ENCODE data around the gene METAP1D. TPM values are rescaled to one million over a fixed set of nuclear protein-coding genes. Genes with fewer than 3 reads are reported as not detected.

Gene METAP1D
- total RNA-seq, 1 donor from 2014 or later: 6.3 TPM

DNA sequence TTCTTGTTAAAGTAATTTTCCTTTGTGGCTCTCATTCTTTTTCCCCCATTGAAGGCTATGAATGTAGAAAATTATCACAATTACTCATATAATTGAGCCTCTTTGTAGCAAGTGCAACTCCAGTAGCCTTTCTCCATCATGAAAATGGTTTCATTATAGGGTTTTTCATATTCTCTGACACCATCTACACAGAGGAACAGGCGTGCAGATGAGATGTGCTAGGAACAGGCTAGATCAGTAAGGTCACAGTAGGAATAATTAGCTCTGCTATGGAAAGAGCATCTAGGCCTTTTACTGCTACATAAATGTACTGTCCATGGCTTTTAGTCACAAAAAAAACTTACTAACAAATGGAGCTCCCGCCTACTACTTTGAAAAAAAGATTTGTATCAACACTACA, 73.0 kb downstream of the METAP1D start:
- Histone ChIP-seq H3K27me3 (ENCODE audit: control insufficient read depth, insufficient read depth, low read length) (no peaks in the 10 kb centered on the region), H3K36me3 (ENCODE audit: control insufficient read depth, insufficient read depth, low read length) (no peaks in the 10 kb centered on the region), H3K4me3 (ENCODE audit: low read depth, low read length) (no peak overlapping the region)
- no peak for DNase-seq (ENCODE audit: low read depth)
- TF ChIP-seq, protein P1, sequence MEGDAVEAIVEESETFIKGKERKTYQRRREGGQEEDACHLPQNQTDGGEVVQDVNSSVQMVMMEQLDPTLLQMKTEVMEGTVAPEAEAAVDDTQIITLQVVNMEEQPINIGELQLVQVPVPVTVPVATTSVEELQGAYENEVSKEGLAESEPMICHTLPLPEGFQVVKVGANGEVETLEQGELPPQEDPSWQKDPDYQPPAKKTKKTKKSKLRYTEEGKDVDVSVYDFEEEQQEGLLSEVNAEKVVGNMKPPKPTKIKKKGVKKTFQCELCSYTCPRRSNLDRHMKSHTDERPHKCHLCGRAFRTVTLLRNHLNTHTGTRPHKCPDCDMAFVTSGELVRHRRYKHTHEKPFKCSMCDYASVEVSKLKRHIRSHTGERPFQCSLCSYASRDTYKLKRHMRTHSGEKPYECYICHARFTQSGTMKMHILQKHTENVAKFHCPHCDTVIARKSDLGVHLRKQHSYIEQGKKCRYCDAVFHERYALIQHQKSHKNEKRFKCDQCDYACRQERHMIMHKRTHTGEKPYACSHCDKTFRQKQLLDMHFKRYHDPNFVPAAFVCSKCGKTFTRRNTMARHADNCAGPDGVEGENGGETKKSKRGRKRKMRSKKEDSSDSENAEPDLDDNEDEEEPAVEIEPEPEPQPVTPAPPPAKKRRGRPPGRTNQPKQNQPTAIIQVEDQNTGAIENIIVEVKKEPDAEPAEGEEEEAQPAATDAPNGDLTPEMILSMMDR (IDR thresholded peaks at IDR 0.05; ENCODE audit: insufficient read depth, low read length, poor library complexity, severe bottlenecking): no peak

DNA sequence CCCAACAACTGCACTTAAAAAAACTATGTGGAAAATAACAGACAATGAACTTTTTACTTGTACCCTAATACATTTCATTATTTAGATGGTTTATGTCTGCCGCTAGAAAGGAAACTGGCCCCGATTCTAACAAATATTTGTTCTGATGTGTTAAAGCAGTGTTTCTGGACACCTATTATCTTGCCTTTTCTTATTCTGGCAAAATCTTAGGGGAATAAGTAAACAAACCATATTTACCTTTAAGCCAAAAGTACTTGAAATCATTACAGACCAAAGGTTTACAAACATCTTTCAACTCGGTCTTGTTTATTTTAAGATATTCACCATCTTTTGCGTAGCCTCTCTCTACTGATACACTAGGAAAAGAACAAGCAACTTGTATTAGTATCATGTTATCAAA, 73.8 kb downstream of the METAP1D start:
- Histone ChIP-seq H3K4me3 (ENCODE audit: low read depth, low read length) (no peak overlapping the region), H3K27me3 (ENCODE audit: control insufficient read depth, insufficient read depth, low read length) (no peaks in the 10 kb centered on the region), H3K36me3 (ENCODE audit: control insufficient read depth, insufficient read depth, low read length) (no peaks in the 10 kb centered on the region)
- no peak for DNase-seq (ENCODE audit: low read depth)
- TF ChIP-seq, protein P1 (IDR thresholded peaks at IDR 0.05; ENCODE audit: insufficient read depth, low read length, poor library complexity, severe bottlenecking): no peak

DNA sequence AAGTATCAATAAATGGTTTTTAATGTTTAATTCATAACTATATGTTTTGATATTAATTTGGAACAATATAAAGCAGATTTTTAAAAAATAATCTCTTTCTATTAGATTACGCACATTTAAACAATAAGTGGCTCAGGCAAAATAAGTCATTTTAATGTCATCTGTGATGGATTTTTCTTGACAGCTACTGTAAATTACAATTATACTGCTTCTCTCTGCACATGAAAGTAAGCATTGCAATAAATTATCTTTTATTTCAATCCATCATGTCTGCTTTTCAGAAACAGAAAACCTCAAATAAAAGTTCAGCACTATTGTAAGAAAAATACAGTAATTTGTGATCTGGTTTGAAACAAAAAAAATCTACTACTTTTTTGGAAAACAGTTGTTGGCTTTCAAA, 74.5 kb downstream of the METAP1D start:
- no peaks in the 10 kb centered on the region for H3K36me3 ChIP-seq (ENCODE audit: control insufficient read depth, insufficient read depth, low read length)
- TF ChIP-seq, protein P1 (IDR thresholded peaks at IDR 0.05; ENCODE audit: insufficient read depth, low read length, poor library complexity, severe bottlenecking): no peak
- DNase-seq (ENCODE audit: low read depth): no peak
- H3K4me3 ChIP-seq (ENCODE audit: low read depth, low read length): no peak overlapping the region
- no peaks in the 10 kb centered on the region for H3K27me3 ChIP-seq (ENCODE audit: control insufficient read depth, insufficient read depth, low read length)

DNA sequence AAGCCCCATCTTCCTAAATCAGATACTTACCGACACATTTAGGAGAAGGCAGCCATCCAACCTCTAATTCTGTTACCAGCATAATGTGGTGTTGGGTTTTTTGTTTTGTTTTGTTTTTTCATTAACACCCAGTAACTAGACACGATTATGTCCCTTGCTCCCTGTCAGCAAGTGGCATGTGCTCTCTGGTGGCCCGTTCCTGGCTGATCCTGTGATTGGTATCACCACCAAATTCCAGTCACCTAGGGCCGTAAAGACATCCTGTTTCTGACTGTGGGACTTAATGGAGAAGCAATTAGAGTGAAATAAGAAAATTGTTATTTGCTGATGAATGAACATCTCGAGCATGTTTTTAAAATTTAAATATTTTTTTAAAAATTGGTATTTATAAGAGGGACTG, 79.7 kb downstream of the METAP1D start:
- no peak overlapping the region for H3K4me3 ChIP-seq (ENCODE audit: low read depth, low read length)
- DNase-seq (ENCODE audit: low read depth): no peak
- TF ChIP-seq, protein P1 (IDR thresholded peaks at IDR 0.05; ENCODE audit: insufficient read depth, low read length, poor library complexity, severe bottlenecking): no peak
- H3K36me3 ChIP-seq (ENCODE audit: control insufficient read depth, insufficient read depth, low read length): no peaks in the 10 kb centered on the region
- H3K27me3 ChIP-seq (ENCODE audit: control insufficient read depth, insufficient read depth, low read length): peaks cover 45% of the 10 kb centered on the region

DNA sequence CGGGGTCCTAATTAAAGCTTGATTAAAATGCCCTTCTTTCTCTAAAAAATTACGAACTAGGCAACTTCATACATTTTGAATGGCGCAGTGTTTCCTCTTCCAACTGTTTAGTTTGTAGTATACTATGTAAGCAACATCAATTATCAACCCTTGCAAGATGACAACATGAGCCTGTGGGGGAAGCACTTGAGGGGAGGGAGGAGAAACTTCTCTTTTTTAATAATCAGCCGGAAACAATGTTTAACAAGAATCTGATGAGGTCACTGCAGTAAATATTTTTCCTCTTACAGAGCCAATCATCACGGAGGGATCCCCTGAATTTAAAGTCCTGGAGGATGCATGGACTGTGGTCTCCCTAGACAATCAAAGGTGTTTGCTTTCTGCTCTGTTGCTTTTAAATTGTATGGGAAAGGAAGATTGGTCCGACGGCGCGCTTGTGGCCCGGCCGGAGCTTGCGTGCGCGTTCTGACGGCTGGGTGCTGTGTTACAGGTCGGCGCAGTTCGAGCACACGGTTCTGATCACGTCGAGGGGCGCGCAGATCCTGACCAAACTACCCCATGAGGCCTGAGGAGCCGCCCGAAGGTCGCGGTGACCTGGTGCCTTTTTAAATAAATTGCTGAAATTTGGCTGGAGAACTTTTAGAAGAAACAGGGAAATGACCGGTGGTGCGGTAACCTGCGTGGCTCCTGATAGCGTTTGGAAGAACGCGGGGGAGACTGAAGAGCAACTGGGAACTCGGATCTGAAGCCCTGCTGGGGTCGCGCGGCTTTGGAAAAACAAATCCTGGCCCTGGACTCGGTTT, 80.3 kb downstream of the METAP1D start:
- TF ChIP-seq, protein P1 (IDR thresholded peaks at IDR 0.05; ENCODE audit: insufficient read depth, low read length, poor library complexity, severe bottlenecking): no peak

More for the DNA sequence above, 80.3 kb downstream of the METAP1D start:
- DNase-seq (ENCODE audit: low read depth): no peak
- Histone ChIP-seq H3K27me3 (ENCODE audit: control insufficient read depth, insufficient read depth, low read length) (peaks cover 51% of the 10 kb centered on the region), H3K36me3 (ENCODE audit: control insufficient read depth, insufficient read depth, low read length) (no peaks in the 10 kb centered on the region), H3K4me3 (ENCODE audit: low read depth, low read length) (no peak overlapping the region)
